ENCODE results near the gene MRGPRD.

The MRGPRD gene, protein sequence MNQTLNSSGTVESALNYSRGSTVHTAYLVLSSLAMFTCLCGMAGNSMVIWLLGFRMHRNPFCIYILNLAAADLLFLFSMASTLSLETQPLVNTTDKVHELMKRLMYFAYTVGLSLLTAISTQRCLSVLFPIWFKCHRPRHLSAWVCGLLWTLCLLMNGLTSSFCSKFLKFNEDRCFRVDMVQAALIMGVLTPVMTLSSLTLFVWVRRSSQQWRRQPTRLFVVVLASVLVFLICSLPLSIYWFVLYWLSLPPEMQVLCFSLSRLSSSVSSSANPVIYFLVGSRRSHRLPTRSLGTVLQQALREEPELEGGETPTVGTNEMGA

DNA sequence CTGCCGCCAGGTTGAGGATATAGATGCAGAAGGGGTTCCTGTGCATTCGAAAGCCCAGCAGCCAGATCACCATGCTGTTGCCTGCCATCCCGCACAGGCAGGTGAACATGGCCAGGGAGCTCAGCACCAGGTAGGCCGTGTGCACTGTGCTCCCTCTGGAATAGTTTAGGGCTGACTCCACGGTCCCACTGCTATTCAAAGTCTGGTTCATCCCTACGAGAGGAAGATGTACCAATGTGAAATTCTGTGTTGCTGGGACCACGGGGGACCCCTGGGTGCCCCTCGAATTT is at the start of gene MRGPRD:
MRGPRD (minus strand) TSS at position 211 of the 290 bp plus-strand sequence; CDS start at position 211, 0 bp downstream.
- DNase-seq (ENCODE audit: insufficient read length, low spot score), result no peak
- FAIRE-seq, result no peak

DNA sequence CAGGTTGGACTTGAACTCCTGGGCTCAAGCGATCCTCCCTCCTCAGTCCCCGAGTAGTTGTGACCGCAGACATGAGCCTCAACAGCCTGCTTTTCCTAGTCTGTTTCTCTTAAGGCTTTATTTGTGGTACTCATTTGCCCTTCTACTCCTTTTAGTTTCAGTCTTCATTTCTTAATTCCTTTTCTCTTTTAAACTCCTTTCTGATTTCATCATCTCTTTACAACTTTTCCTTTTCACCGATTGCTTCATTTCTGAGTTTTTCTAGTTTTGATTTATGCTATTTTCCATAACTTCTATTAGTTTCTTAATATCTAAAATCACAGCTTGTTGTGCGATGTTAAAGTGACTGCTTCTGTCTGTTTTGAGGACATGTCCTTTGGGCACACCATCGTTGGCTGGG is 49.5 kb upstream of the MRGPRD start:
- FAIRE-seq (no peak), DNase-seq (ENCODE audit: insufficient read length, low spot score) (no peak)

DNA sequence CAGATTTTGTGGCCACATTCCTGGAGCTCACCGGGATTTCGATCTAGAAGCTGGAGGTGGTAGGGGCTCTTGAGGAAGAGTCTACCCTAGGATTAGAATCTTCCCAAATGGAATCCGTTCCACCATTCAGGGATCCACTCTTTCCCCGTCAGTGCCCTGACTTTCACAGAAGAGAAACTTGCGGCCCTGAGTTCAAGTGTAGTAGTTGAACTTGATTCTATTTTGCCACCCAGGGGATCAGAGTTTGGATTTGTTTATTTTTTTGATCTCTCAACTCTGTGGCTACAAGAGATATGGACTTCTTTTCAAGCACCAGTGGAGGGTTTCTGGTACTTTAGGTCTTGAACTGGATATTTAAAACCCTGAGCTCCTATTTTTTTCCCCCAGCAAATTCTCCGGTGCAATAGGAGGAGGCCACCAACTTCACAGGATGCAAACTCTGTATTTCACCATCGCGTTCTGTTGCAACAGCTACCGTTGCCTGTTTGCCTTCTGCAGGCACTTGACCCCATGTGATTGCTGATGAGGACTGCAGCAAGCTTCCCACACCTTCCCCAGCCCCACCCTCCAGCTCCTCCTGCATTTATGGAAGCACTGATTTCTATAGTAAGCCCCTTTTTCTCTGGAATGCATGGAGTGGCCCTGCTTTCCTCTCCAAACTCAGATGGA is 47.1 kb upstream of the MRGPRD start:
- no peak for FAIRE-seq
- DNase-seq (ENCODE audit: insufficient read length, low spot score), result no peak

DNA sequence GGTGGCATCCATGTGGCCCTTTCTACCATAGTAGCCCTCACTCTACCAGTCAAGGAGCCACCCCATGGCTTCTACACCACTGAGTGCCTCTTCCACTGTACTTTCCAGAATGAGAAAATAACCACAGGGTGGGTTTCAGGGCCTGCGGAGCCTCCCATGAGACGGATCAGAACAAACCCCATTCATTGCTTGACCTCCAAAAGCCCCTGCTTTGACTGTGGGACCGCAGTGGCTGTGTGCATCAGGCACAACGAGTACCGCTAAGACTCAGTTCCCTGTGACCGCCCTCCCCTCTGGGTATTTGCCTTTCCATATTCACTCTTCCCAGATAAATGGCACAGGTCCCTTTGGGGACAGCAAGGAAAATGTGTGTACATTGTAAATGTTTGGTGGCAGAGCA is 43.7 kb upstream of the MRGPRD start:
- FAIRE-seq (no peak), DNase-seq (ENCODE audit: insufficient read length, low spot score) (no peak)

DNA sequence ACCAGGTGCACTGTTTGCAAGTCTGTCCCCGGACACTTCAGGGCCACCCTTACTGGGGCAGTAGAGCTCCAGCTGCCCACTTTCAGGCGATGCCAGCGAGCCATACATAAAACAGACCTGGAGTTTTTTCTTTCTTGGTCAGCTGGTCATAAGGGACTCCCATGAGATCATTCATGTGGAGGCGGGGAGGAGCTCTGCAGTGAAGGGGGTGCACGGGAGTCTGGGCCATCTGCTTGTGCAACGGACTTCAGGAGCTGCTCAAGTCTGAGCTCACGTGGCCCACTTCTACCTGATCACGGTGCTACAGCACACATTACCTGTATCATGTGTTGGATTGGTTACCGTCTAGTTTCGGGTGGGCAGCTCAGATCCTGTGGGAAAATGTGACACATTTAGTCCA is 41.5 kb upstream of the MRGPRD start:
- DNase-seq (ENCODE audit: insufficient read length, low spot score) (no peak), FAIRE-seq (no peak)

DNA sequence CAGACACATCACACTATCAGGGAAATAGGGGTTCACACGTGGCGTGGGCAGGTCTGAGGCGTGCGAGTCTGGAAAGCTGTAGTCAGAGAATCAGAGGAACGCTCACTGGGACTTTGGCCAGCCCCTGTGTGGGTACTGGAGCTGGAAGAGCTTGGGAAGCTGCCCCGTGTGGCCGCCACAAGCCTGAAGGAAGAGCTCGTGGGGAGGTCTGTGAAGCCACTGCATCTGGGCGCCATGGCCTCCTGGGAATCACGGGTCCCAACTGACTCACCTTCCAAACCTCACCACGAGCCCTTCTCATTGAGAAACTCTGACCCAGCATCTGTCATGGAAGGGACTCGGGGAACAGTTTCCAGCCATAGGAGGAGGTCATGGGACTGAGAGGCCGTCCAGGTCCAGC is 38.1 kb upstream of the MRGPRD start:
- FAIRE-seq, result no peak
- no peak for DNase-seq (ENCODE audit: insufficient read length, low spot score)

DNA sequence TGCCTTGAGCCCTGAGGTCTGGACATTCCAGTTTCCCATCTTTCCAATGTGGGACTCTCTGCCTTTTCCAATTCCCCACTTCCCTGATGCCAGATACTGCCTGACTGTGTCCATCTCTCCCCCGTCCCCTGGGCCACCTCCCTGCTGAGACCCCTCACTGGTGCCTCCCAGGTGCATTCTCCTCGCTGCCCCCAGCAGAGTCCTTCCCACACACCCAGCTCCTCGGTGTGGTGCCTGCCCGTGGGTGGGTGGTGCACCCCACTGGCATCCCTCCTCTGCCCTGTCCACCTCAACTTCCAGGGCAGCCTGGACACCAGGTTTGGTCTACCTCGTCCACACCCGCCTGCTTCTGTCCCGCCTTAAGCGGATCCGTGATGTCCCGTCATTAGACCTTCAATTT is 37.2 kb upstream of the MRGPRD start:
- DNase-seq (ENCODE audit: insufficient read length, low spot score), result no peak
- no peak for FAIRE-seq

DNA sequence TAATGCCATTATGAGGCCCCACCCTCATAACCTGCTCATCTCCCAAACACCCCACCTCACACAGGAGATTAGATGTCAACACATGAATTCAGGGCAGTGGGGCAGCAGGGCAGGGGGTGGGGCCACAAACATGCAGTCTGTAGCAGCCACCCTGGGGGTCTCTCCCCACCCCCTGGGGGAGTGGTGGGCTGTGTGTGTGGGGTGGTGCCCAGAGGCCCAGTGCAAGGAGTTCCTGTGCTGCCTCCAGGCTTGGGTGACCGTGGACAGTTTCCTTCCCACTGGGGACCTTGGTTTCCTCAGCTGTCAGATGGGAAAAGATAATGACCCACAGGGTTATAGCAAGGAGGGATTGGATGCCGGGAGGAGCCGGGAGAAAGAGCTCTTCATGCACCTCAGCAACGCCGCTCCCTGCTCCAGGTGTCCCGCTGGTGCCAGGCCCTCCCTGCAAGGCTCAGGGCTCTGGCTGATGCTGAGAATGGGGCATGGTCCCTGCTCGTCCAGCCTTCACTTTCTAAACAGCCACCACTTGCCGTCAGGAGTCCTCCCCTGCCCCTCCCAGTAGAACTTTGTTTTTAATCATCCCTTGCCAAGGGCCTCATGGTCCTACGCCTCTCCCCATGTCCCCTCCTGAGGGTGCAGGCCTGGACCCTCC is 34.2 kb upstream of the MRGPRD start:
- no peak for DNase-seq (ENCODE audit: insufficient read length, low spot score)
- no peak for FAIRE-seq

DNA sequence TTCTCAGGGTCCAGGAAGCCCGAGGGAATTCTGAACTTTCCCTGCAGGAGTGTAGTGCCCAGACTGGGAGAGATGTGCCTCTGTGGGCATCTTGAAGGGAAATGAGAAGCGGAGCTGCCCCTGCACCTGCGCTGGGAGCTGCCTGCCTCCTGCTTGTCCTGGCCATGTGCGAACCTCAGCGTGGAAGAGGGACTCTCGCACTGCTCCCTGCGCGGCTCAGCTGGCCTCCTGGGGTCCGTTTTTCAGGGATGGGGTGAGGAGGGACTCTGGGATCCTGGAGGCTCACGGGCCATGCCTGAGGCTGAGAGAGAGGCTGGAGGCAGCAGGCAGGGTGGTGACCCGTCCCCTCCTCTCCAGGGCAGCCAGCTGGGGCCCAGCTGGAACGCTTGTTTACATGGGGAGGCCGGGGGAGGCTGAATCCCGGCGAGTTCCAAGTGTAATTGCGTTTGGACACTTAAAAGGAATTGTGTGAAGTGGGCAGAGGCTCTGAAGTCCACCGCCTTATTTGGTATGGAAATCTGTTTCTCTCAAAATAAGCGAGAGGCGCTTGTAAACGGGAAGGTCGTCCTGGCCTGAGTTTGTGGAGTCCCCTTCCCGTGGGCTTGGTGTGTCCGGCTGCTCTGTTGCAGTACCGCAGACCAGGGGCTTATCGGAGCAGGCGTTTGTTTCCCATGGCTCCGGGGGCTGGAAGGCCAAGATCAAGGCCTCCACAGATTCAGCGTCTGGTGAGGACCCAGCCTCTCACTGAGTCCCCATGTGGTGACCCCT is 33.5 kb upstream of the MRGPRD start:
- no peak for FAIRE-seq
- DNase-seq (ENCODE audit: insufficient read length, low spot score), result no peak

DNA sequence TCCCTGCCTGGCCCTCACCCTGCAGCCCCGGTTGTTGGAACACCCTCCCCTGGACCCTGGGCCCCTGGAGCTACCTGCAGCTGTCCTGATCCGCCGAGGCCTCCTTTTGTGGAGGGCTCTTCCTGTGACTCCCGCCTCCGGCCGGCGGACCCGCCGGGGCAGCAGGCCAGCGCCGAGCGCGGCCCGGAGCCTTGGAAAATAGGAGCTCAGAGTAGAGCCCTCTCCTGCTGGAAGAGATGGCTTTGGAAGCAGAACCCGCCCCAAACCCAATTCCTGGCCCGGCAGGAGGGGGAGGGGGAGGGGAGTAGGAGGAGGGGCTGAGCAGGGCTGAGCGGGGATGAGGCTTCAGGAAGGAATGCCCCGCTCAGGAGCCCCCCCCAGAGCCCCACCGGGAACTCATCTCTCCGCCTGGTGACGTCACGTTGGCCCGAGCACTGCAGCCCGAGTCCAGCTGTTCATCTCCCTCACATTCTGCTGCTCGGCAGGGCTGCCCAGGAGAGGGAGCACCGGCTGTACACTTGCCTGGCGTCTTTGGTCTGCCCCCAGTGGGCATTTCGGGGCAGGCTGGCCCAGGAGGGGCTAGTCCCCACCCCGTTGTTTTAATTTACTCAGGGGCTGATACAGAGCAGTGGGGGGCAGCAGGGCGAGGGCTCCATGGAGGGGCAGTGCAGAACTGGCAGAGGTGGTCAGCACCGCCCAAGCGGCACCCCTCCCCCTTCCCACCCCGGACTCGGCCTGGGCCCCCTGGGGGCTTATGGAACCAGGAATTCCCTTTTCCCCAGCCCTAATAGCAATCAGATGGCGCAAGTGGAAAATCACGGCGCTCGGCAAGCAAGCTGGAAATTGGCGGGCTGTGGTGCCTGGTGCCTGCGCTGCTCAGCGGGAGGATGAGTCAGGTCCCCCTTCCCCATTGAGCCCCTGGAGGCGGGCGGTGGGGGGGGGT is 32.5 kb upstream of the MRGPRD start, which contains the start of gene MRGPRF:
MRGPRF (minus strand) TSS at position 238 of the 943 bp plus-strand sequence. CDS start 3,345 bp downstream, outside the sequence.
- DNase-seq (ENCODE audit: insufficient read length, low spot score) (no peak), FAIRE-seq (no peak)

DNA sequence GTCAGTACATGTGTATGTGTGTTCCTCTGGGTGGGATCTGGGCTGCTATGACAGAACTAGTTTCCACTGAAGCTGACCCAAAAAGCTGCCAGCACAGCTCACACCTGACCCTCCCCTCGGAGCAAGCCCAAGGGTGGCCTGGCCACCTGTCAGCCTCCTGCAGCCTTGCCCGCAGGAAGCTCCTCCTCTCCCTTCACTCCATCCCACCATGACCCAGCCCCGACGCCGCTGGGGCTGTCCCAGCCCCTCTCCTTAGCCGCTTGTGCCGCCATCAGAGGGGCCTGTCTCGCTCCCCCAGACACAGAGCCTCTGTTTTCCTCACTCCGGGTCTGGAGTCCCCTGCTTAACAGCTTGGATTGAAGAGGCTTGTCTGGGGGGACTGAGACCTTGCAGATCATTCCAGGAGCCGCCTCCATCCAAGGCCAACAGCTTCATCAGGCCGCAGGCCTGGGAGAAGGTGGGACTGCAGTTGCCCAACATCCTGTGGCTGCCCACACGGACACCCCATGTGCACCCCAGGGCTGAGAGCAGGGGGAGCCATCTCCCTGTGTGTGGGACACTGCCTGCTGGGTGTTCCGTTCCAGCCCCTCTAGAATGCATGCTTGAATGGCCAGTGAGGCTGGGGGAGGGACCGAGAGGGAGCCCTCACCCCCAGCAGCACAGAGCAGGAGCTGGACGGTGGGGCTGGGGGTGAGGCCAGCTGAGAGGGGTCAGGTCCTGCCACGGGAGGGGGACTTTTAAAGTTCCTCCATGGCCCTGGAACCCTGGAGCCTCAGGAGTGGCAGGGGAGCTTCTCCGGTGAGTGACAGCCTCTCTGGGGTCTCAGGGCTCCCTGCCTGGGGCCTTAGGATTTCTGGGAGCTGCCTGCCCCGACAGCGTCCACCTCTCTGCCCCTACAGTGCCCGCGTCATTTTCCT is 31.6 kb upstream of the MRGPRD start:
- FAIRE-seq (no peak), DNase-seq (ENCODE audit: insufficient read length, low spot score) (no peak)

DNA sequence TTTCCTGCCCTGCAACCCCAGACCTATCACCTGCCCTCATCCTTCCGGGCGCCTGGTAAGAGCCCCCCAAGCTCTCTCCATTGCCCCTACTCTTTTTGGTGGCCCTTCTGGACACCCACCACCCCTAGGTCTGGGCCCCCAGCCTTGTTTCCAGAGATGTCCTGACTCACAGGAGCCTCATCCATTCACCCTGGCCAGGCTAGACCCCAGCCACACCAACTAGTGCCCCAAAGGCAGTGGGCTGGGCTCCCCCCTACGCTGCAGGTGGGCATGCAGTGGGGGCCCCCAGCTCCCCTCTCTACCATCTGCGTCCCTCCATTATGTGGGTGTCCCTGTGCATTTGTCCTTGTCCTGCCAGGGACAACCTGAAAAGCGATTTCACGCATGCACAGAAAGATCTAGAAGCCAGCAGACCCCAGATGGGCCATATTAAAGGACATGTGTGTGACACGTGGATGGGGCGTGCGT is 30.9 kb upstream of the MRGPRD start:
- FAIRE-seq, result no peak
- no peak for DNase-seq (ENCODE audit: insufficient read length, low spot score)

DNA sequence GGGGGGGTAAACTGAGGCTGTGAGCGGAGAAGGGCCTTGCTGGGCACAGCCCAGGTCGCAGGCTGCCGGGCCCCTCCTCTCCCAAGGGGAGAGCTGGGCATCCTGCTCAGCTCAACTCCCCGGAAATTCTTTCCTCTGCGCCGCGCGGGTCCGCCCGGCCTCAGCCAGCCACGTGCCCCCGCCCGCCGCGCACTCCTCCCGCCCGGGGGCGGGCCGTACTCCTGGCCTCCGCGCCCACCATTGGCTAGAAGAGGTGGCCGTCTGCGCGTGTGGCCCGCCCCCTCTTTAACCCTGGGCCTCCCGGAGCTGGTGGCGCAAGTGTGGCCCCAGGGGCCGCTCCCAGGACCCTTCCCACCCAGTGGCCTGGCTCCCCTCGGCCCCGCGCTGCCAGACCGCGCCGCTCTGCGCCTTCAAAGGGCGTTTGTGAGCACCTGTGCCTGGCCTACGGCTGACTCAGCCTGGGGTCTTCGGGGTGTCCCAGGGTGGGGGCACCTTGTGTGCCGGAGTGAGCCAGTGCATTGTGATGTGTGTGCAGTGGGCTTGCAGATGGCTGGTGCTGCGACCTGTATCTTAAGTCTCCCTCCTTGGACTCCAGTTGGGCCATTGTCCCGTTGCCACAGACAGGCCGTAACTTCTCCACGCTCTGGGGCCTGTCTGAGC is 30.3 kb upstream of the MRGPRD start:
- DNase-seq (ENCODE audit: insufficient read length, low spot score), result no peak
- FAIRE-seq, result no peak

DNA sequence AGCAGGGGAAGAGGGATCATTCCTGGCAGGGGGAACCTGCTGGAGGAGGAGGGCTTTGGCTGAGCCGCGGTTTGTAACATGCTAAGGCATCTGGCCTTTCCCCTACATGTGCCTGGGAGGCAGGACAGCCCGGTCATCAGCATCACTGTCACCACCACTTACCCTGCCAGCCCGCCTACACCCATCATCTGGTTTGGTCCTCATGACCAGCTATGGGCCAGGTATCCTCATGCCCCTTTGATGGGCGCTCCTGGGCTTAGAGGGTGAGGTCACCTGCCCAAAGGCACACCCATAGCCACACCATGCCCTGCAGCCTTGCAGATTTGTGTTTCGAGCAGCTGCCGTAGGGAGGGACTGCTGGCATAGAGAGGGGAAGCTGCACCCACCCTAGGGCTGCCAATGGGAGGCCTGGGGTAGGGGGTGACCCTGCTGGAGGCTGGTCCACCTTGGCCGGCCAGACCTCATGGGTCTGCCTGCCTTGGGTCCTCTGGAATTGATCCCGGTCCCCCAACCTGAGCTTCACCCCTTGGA is 29.6 kb upstream of the MRGPRD start:
- no peak for DNase-seq (ENCODE audit: insufficient read length, low spot score)
- no peak for FAIRE-seq

DNA sequence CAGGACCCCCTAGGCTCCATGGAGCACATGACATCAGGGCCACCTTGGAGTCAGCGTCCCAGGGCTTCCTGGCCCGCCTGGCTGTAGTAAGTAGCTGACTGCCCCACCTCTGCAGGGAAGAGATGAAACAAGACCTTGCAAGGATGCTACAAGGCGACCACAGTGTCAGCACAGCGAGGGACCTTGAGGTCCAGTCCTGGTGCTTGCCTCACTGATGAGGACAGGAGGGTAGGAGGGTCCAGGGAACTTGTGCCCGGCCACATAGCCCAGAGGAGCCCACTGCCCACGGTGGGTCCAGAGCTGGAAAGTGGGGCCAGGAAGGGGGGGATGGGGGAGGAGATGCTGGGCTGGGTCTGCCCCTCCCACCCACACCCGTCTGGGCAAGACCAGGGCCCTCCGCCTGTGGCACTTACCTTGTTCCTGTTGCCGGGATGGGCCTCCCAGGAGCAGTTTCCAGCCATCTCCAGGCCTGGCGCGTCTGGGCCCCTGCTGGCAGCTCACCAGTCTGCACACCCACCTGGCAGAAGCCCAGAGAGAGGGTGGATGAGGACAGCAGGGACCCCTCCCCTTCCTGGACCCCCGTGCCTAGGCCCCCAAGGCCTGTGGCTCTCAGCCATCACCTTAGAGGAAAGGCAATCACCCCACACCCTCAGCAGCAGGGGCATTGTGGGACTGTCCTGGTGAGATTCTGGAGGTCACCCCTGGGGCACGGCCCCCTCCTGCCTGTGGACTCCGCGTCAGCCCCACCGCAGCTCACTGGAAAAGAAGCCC is 28.8 kb upstream of the MRGPRD start:
- no peak for DNase-seq (ENCODE audit: insufficient read length, low spot score)
- no peak for FAIRE-seq

DNA sequence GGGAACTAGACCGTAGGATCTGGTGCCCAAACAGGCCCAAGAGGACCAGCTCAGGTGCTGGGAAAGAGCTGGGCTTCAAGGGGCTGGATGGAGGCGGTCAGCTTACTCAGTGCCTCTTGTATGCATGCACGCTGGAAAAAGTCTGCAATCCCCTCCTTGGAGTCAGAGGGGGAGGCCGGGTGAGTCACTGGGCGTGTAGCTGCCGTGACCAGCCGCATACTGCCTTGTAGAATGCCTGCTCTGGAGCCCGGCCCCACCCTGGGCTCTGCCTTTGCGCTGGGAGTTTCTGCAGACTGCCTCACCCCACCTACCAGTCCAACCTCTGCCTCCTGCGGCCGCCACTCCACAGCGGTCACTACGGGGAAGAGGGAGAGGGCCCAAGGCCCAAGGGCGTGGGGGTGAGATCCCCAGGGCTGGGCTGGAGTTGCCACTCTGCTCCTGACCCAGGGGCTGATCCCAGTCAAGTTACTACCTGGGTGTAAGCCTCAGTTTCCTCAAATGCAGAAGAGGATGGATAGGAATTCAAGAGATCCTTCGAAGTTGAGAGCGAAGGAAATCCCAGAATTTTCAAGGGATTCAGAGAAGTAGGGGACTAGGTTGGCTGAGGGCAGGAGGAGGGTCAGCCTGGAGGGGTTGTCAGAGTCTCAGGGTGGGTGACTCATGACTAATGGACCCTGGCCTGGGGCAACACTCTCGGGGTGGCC is 28.1 kb upstream of the MRGPRD start:
- no peak for FAIRE-seq
- DNase-seq (ENCODE audit: insufficient read length, low spot score), result no peak

DNA sequence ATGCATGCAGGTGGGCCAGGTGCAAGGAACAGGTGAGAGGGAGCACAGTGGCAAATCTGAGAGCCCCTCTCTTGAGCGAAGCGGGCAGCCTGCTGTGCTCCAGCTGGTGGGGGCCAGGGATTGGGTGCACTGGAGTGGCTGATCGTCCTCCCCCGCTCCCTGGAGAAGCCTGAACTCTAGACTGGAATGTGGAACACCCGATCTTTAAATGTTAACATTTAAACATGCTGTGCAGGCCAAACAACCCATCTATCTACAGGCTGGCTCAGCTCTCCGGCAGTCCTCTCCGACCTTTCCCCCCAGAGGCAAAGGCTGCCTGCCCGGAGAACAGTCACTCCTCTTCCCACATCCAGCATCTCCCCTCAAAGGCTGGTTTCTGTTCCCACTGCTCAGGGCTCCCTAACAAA is 27.2 kb upstream of the MRGPRD start:
- no peak for DNase-seq (ENCODE audit: insufficient read length, low spot score)
- FAIRE-seq, result no peak
